Ishikawa (cell line): Measurements from ENCODE around the gene NTN1.

Source experiments
- CEBPB ChIP-seq: IDR thresholded peaks from 2 replicates; pipeline ENCODE4 v1.6.1; 2012
- CREB1 ChIP-seq: IDR thresholded peaks from 2 replicates; pipeline ENCODE4 v1.6.1; 2012; ENCODE audit warnings: low read depth
- EP300 ChIP-seq: IDR thresholded peaks from 2 replicates; pipeline ENCODE4 v1.6.1; 2012; ENCODE audit warnings: borderline replicate concordance
- FOXM1 ChIP-seq: IDR thresholded peaks from 2 replicates; pipeline ENCODE4 v1.6.1; 2012; ENCODE audit warnings: low read depth, borderline replicate concordance
- MAX ChIP-seq: IDR thresholded peaks from 2 replicates; pipeline ENCODE4 v1.6.1; 2012
- NFIC ChIP-seq: IDR thresholded peaks from 2 replicates; pipeline ENCODE4 v1.6.1; 2012
- TAF1 ChIP-seq: IDR thresholded peaks from 2 replicates; pipeline ENCODE4 v1.6.1; 2012; ENCODE audit warnings: low read depth, mild to moderate bottlenecking
- TCF12 ChIP-seq: IDR thresholded peaks from 2 replicates; pipeline ENCODE4 v1.6.1; 2012; ENCODE audit warnings: low read depth
- YY1 ChIP-seq: IDR thresholded peaks from 2 replicates; pipeline ENCODE4 v1.6.1; 2012; ENCODE audit warnings: low read depth
- TF ChIP-seq, protein P1 (sequence below): IDR thresholded peaks from 2 replicates; pipeline ENCODE4 v1.6.1; 2012

DNA sequence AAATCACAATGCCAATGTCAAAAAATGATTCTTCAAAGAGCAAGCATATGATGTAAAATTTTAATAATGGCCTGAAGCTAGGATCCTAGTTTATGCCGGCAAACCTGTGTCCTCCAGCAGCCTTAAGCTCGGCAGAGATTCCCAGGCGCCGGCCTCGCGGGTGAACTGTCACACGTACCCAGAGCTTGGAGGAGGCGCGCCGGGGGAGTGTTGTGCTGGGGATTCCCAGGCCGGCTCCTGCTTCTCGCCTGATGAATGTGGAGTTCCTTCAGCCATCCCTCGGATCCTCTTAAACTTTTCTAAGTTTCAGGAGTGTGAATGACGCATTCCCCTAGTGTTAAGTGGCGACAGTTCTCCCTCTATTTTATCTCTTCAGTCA, 19.1 kb upstream of the NTN1 start:
- no peak for TF ChIP-seq MAX
- TF ChIP-seq, protein P1, sequence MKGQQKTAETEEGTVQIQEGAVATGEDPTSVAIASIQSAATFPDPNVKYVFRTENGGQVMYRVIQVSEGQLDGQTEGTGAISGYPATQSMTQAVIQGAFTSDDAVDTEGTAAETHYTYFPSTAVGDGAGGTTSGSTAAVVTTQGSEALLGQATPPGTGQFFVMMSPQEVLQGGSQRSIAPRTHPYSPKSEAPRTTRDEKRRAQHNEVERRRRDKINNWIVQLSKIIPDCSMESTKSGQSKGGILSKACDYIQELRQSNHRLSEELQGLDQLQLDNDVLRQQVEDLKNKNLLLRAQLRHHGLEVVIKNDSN = no peak
- no peak for TF ChIP-seq YY1
- no peak for TF ChIP-seq TCF12
- no peak for TF ChIP-seq FOXM1
- TF ChIP-seq CREB1 = no peak
- no peak for TF ChIP-seq NFIC
- TF ChIP-seq TAF1 = no peak
- TF ChIP-seq CEBPB = no peak
- TF ChIP-seq EP300 = no peak
